ENCODE data around the gene NKAP. TPM values are rescaled to one million over a fixed set of nuclear protein-coding genes. Genes with fewer than 3 reads are reported as not detected.

The NKAP gene
- total and polyA plus RNA-seq, 9 of the 15 experiments (the other 6 are each of a cell fraction or from before 2014, with no cell fraction given): 3.1 to 8.3 (median 7.0) TPM

GRCh38 chrX:119943185-119943988 is at the start of gene NKAP (continued):
- no peak for TF ChIP-seq ZNF318 (IDR thresholded peaks at IDR 0.05; ENCODE audit: borderline replicate concordance in 1 of 2, low read depth in 1 of 2)
- TF ChIP-seq ZNF184 (CRISPR knock-in tag; IDR thresholded peaks at IDR 0.05): no peak
- TF ChIP-seq C11orf30 (IDR thresholded peaks at IDR 0.05; ENCODE audit: low read depth): peak; percentile 90
- TF ChIP-seq KLF1 (tag; IDR thresholded peaks at IDR 0.05): no peak
- no peak for TF ChIP-seq ELF4 (CRISPR knock-in tag; IDR thresholded peaks at IDR 0.05)
- TF ChIP-seq SP2 (IDR thresholded peaks at IDR 0.05; ENCODE audit: extremely low read depth, low read depth, low read length, poor library complexity, severe bottlenecking): no peak
- no peak for TF ChIP-seq POLR2B (IDR thresholded peaks at IDR 0.05; ENCODE audit: low read depth, partially characterized antibody)
- TF ChIP-seq ZNF212 (CRISPR knock-in tag; IDR thresholded peaks at IDR 0.05): no peak
- TF ChIP-seq POU5F1 (IDR thresholded peaks at IDR 0.05; ENCODE audit: borderline replicate concordance, low read depth, low read length, partially characterized antibody): peak; percentile 70
- no peak for TF ChIP-seq ZNF551 (CRISPR knock-in tag; IDR thresholded peaks at IDR 0.05)
- no peak for TF ChIP-seq ZNF780A (CRISPR knock-in tag; IDR thresholded peaks at IDR 0.05)
- no peak for TF ChIP-seq SMAD2 (IDR thresholded peaks at IDR 0.05; ENCODE audit: low read depth, low read length)
- TF ChIP-seq PHTF2 (CRISPR knock-in tag; IDR thresholded peaks at IDR 0.05): no peak
- TF ChIP-seq SAP30 (IDR thresholded peaks at IDR 0.05; ENCODE audit: borderline replicate concordance, insufficient read depth, low read depth, low read length, poor library complexity, severe bottlenecking): no peak
- no peak for TF ChIP-seq MIER1 (IDR thresholded peaks at IDR 0.05; ENCODE audit: low read depth)
- TF ChIP-seq AFF4 (CRISPR knock-in tag; IDR thresholded peaks at IDR 0.05): 0 out of 2 replicates have a peak, but pooled peaks have one; percentile 81
